GM13977 (cell line): ENCODE data around the gene FOXO3.
"Not testable (repeated sequence)": the region's sequence is repeated elsewhere in the genome, so short reads cannot be mapped to it uniquely, and the experiment has no call there.

ENCODE experiments used
- DNase-seq: peaks from one replicate; pipeline ENCODE4 v3.0.0; 2012; ENCODE audit warnings: low spot score
- CTCF ChIP-seq: IDR thresholded peaks from 2 replicates; pipeline ENCODE4 v1.5.1; 2012; ENCODE audit warnings: mild to moderate bottlenecking, control low read depth; ENCODE audit not compliant: insufficient read depth; ENCODE audit errors: extremely low read depth, missing control alignments
- in situ Hi-C: fragments of 300-500 bp; cut with MboI; formaldehyde crosslinking; loops from one replicate; pipeline ENCODE4 v1.12.0; 2022; ENCODE audit warnings: low sequenced_read_pairs, low pct_unique_long_range_greater_than_20kb, mixed read lengths, inconsistent platforms; ENCODE audit not compliant: unreplicated experiment

Gene FOXO3

GRCh38 chr6:108656836-108657235 is 96.1 kb downstream of the FOXO3 start:
- no peak for DNase-seq
- TF ChIP-seq CTCF = no peak
- in situ Hi-C loops = no loop called here

GRCh38 chr6:108658174-108658573 is 97.5 kb downstream of the FOXO3 start:
- TF ChIP-seq CTCF = no peak
- in situ Hi-C loops = no loop called here
- DNase-seq = no peak

- DNase-seq, in situ Hi-C loops: not testable (repeated sequence)
These were observed 98.1 kb downstream of the FOXO3 start for GRCh38 chr6:108658785-108659184.

- no peak for TF ChIP-seq CTCF
- in situ Hi-C loops = no loop called here
- DNase-seq = no peak
These were observed 99.5 kb downstream of the FOXO3 start for GRCh38 chr6:108660251-108660650.

GRCh38 chr6:108661430-108661829 is 100.7 kb downstream of the FOXO3 start:
- in situ Hi-C loops = no loop called here
- no peak for TF ChIP-seq CTCF
- no peak for DNase-seq

GRCh38 chr6:108661982-108662381 is 101.3 kb downstream of the FOXO3 start:
- in situ Hi-C loops = no loop called here
- TF ChIP-seq CTCF = no peak
- no peak for DNase-seq

GRCh38 chr6:108662702-108663101 is 102.0 kb downstream of the FOXO3 start:
- in situ Hi-C loops = no loop called here
- DNase-seq = no peak
- TF ChIP-seq CTCF = no peak

- DNase-seq, in situ Hi-C loops: not testable (repeated sequence)
These were observed 102.9 kb downstream of the FOXO3 start for GRCh38 chr6:108663494-108664064.
